PC-9 (cell line): ENCODE data around the gene LOXL4. TPM values are rescaled to one million over a fixed set of nuclear protein-coding genes. Genes with fewer than 3 reads are reported as not detected.

ENCODE experiments used
- BruUV-seq: library from RNA; stranded (reverse); fragments of 400-500 nt; replicated peaks from 2 replicates; lab custom pipeline; 2021; lab: Mats Ljungman, UMichigan
- CTCF ChIA-PET: fragments of 300-600 bp; sonication (Branson Sonifier 250); formaldehyde crosslinking; loops from one replicate; lab custom pipeline; 2022; ENCODE audit warnings: antibody characterized with exemption; lab: Charles Lee
- POLR2A ChIA-PET: fragments of 300-600 bp; sonication (Branson Sonifier 250); formaldehyde crosslinking; loops from one replicate; lab custom pipeline; 2022; ENCODE audit warnings: antibody characterized with exemption; ENCODE audit not compliant: unreplicated experiment; lab: Charles Lee
- DNase-seq, 2 experiments: peaks; one replicate each; pipeline versions ENCODE4 v3.0.0 to v3.0.0-alpha.2; 2015 to 2022; ENCODE audit warnings: mixed read lengths in 1 of 2
- H2AFZ ChIP-seq: fragments of 200-600 bp; sonication (generic); 2 replicates; pipeline ENCODE4 v1.8.1; 2017; ENCODE audit warnings: antibody characterized with exemption
- H3F3A ChIP-seq: fragments of 200-600 bp; sonication (generic); 2 replicates; pipeline ENCODE4 v1.8.1; 2017; ENCODE audit warnings: antibody characterized with exemption, mild to moderate bottlenecking, low read depth; ENCODE audit not compliant: insufficient read depth
- H3K27ac ChIP-seq: fragments of 200-600 bp; sonication (generic); 2 replicates; pipeline ENCODE4 v1.6.1; 2016; ENCODE audit warnings: mixed run types
- H3K27me3 ChIP-seq: fragments of 200-600 bp; sonication (generic); 2 replicates; pipeline ENCODE4 v1.6.1; 2016; ENCODE audit warnings: low read depth, mixed run types; ENCODE audit not compliant: insufficient read depth
- H3K36me3 ChIP-seq: fragments of 200-600 bp; sonication (generic); 2 replicates; pipeline ENCODE4 v1.6.1; 2016; ENCODE audit warnings: low read depth, mixed run types
- H3K4me1 ChIP-seq: fragments of 200-600 bp; sonication (generic); replicated peaks from 2 replicates; pipeline ENCODE4 v1.6.1; 2016; ENCODE audit warnings: mixed run types; ENCODE audit not compliant: insufficient read depth
- H3K4me2 ChIP-seq: fragments of 200-600 bp; sonication (generic); 2 replicates; pipeline ENCODE4 v1.6.1; 2017; ENCODE audit warnings: mixed run types
- H3K4me3 ChIP-seq: fragments of 200-600 bp; sonication (generic); 2 replicates; pipeline ENCODE4 v1.6.1; 2016; ENCODE audit warnings: mixed run types
- H3K79me2 ChIP-seq: fragments of 200-600 bp; sonication (generic); 2 replicates; pipeline ENCODE4 v1.6.1; 2017; ENCODE audit warnings: low read depth, mixed run types
- H3K9me2 ChIP-seq: fragments of 200-600 bp; sonication (generic); 2 replicates; pipeline ENCODE4 v1.8.1; 2017; ENCODE audit warnings: mild to moderate bottlenecking; ENCODE audit not compliant: insufficient read depth
- H3K9me3 ChIP-seq: fragments of 200-600 bp; sonication (generic); 2 replicates; pipeline ENCODE4 v1.8.1; 2016; ENCODE audit warnings: low read depth; ENCODE audit not compliant: insufficient read depth
- H4K20me1 ChIP-seq: fragments of 200-600 bp; sonication (generic); 2 replicates; pipeline ENCODE4 v1.8.1; 2017; ENCODE audit not compliant: insufficient read depth
- EZH2 ChIP-seq: fragments of 200-600 bp; sonication (generic); IDR thresholded peaks from 2 replicates; pipeline ENCODE4 v1.8.0; 2017; ENCODE audit warnings: antibody characterized with exemption, low read depth
- intact Hi-C: fragments of 100-400 bp; cut with micrococcal nuclease; formaldehyde crosslinking; loops from one replicate; pipeline ENCODE4 v1.10.0; 2022; ENCODE audit not compliant: unreplicated experiment
- total RNA-seq: library from RNA; stranded (reverse); gene quantifications from 2 replicates; pipeline ENCODE4 v1.2.3, GENCODE V29; 2021
- TF ChIP-seq, protein P1 (sequence below): fragments of 200-600 bp; sonication (generic); conservative IDR thresholded peaks from 2 replicates; pipeline ENCODE4 v1.6.1; 2017; ENCODE audit warnings: mixed run types, antibody characterized with exemption, mild to moderate bottlenecking, moderate library complexity

The LOXL4 gene
- total RNA-seq, 1 experiment from 2014 or later = 3.5 TPM

DNA sequence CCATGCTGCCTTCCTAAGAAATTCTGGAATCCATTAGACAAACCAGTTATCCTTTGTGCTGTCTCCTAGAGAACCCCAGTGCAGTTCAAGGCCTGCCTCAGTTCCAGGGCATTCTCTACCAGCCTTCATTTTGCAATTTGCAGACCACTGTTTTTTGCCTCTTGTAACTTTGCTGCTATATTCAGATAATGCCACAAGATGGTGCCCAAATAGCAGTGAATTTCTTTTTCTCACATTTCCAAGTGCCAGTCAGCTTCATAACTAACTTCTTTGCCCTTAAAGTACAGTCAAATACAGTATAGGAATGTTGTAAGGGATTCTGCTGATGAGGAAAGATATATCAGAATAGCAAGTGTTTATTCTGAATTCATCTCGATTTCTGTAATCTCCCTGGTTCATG is 25.2 kb downstream of the LOXL4 start:
- ChIA-PET POLR2A (no interaction called here), CTCF (no interaction called here)
- Histone ChIP-seq H2AFZ (no peak overlapping the region), H3K36me3 (no peaks in the 10 kb centered on the region), H3K9me2 (no peaks in the 10 kb centered on the region), H3K9me3 (no peaks in the 10 kb centered on the region), H3K27me3 (no peaks in the 10 kb centered on the region), H3K27ac (no peak overlapping the region), H3K4me2 (no peak overlapping the region), H4K20me1 (no peaks in the 10 kb centered on the region), H3K79me2 (no peaks in the 10 kb centered on the region), H3K4me3 (no peak overlapping the region), H3F3A (no peaks in the 10 kb centered on the region), H3K4me1 (no peaks in the 10 kb centered on the region)
- BruUV-seq = no TSS peak
- intact Hi-C loops = loop anchor here (1.0 to 5.0 kb wide), 2 partner anchors 66 to 419 kb away; no protein-coding TSS in a partner anchor
- TF ChIP-seq, protein P1, sequence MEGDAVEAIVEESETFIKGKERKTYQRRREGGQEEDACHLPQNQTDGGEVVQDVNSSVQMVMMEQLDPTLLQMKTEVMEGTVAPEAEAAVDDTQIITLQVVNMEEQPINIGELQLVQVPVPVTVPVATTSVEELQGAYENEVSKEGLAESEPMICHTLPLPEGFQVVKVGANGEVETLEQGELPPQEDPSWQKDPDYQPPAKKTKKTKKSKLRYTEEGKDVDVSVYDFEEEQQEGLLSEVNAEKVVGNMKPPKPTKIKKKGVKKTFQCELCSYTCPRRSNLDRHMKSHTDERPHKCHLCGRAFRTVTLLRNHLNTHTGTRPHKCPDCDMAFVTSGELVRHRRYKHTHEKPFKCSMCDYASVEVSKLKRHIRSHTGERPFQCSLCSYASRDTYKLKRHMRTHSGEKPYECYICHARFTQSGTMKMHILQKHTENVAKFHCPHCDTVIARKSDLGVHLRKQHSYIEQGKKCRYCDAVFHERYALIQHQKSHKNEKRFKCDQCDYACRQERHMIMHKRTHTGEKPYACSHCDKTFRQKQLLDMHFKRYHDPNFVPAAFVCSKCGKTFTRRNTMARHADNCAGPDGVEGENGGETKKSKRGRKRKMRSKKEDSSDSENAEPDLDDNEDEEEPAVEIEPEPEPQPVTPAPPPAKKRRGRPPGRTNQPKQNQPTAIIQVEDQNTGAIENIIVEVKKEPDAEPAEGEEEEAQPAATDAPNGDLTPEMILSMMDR = peak; percentile 68
- TF ChIP-seq EZH2 = no peak
- DNase-seq = no peak

DNA sequence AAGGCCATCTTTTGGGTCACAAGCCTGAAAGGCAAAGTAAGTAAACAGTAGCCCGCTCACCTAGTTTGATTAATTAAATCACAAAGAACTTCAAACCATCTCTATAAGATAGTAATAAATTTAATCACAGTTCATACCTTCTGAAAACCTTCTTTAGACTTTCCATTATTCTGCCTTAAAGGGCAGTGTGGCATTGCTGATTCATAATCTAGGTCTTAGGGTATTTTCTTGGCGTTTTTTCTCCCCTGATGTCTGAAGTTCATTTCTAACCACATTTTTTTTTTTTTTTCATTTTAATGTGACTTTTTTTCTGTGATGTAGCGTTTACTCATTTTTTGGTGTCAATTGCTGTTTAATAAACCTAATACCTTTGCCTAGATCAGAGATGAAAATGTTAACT is 27.5 kb downstream of the LOXL4 start:
- intact Hi-C loops = loop anchor here (5.0 kb wide), 1 partner anchor 422 kb away; no protein-coding TSS in a partner anchor
- Histone ChIP-seq H3K36me3 (no peaks in the 10 kb centered on the region), H3K79me2 (no peaks in the 10 kb centered on the region), H3K4me2 (no peak overlapping the region), H3K4me1 (no peaks in the 10 kb centered on the region), H4K20me1 (no peaks in the 10 kb centered on the region), H2AFZ (no peak overlapping the region), H3K9me3 (no peaks in the 10 kb centered on the region), H3K27ac (no peak overlapping the region), H3K27me3 (no peaks in the 10 kb centered on the region), H3K9me2 (no peaks in the 10 kb centered on the region), H3K4me3 (no peak overlapping the region), H3F3A (no peaks in the 10 kb centered on the region)
- TF ChIP-seq, protein P1 = no peak
- no peak for TF ChIP-seq EZH2
- no peak for DNase-seq
- ChIA-PET POLR2A (no interaction called here), CTCF (no interaction called here)
- no TSS peak for BruUV-seq

DNA sequence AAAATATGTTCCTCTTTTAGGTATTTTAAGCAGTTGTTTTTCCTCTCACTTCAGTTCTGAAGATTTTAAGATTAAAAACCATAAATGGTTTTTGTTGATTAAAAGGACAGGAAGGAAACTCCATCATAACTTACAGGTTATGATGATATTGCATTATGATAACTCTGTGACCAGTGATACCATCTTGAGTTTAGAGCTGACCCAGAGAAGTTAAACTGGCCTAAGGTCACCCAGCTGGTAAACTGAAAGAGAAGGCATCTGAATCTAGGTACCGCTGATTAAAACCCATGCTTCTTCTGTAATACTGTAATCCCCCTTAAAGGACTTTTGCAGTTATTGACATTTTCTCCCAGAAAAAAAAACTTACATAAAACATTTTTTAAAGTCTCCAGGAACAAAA is 29.6 kb downstream of the LOXL4 start:
- H3K79me2 ChIP-seq = no peaks in the 10 kb centered on the region
- no peaks in the 10 kb centered on the region for H3K9me2 ChIP-seq
- H3F3A ChIP-seq = no peaks in the 10 kb centered on the region
- ChIA-PET POLR2A (no interaction called here), CTCF (no interaction called here)
- no peak overlapping the region for H2AFZ ChIP-seq
- H3K27me3 ChIP-seq = no peaks in the 10 kb centered on the region
- no peaks in the 10 kb centered on the region for H4K20me1 ChIP-seq
- no peaks in the 10 kb centered on the region for H3K9me3 ChIP-seq
- DNase-seq = no peak
- no peaks in the 10 kb centered on the region for H3K4me1 ChIP-seq
- no TSS peak for BruUV-seq
- H3K27ac ChIP-seq = no peak overlapping the region
- H3K4me3 ChIP-seq = no peak overlapping the region
- TF ChIP-seq EZH2 = no peak
- TF ChIP-seq, protein P1 = no peak
- no peaks in the 10 kb centered on the region for H3K36me3 ChIP-seq
- H3K4me2 ChIP-seq = no peak overlapping the region
- intact Hi-C loops = no loop called here
